GM12801 (cell line): ENCODE data around the gene SYNGR3.

Source experiments
- CTCF ChIP-seq: IDR thresholded peaks from one replicate; pipeline ENCODE4 v1.5.1; 2011; ENCODE audit warnings: control low read depth; ENCODE audit not compliant: insufficient read length; ENCODE audit errors: extremely low read depth

The SYNGR3 gene

GRCh38 chr16:1978476-1979120 lies 11.2 kb upstream of the SYNGR3 start:
- TF ChIP-seq CTCF: no peak

- no peak for TF ChIP-seq CTCF
Observed at GRCh38 chr16:1979271-1980029, 10.3 kb upstream of the SYNGR3 start.

DNA sequence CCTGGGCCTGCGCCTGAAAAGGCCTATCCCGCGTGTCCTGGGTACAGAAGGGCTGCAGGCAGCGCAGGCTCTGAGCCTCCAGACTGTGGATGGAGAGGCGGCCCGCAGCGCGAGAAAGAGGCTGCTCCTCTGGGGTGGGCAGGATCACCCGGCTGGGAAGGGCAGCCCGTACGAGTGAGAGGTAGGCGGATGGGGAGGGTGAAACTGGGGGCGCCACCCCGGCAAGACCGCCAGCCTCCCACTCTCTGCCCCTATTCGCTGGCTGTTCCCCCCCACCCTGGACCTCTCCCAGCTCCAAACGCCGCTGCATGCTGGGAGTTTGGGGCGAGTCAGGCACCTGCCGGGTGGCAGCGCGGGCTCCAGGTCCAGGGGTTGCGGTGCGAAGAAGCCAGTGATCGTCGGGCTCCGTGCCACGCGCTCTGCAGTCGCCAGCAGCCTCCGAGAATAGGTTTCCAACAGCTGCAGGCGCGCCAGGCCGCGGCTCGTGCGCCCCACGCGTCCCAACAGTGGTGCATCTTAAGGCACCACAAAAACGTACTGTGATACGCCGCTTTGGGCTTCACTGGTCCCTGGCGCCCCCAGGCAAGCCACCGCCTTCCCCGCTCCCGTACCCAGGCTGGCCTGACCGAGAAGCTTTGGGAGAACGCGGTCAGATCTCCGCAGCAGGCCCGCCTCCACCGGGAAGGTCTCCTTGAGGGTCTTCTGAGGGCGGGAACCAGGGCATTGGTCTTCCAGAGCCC lies 9.6 kb upstream of the SYNGR3 start:
- no peak for TF ChIP-seq CTCF

- TF ChIP-seq CTCF: no peak
Observed at GRCh38 chr16:1980770-1981087, 9.0 kb upstream of the SYNGR3 start.

GRCh38 chr16:1981398-1981836 lies 8.4 kb upstream of the SYNGR3 start, which contains the start of gene NOXO1:
Gene NOXO1, minus strand, starts transcription at chr16:1981469. Its CDS starts 290 bp downstream, at chr16:1981179.
- no peak for TF ChIP-seq CTCF

DNA sequence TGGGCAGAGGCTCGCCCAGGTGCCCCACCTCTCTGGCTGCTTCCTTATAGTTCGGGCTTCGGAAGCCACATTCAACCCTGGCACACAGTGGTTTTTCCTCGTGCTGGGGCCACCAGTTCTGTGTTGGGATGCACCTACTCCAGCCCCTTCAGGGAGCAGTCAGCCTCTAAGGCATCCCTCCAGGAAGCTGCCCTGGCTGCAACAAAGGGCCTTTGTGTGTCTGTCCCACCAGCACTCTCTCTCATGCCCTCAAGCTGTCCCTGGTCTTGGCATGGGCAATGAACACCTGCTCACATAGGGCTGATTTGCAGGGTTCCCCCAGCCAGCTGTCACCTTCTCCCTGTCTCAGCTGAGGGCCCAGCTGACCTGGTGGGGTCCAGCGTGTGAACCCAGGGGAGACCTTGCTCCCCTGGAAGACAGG lies 7.7 kb upstream of the SYNGR3 start:
- no peak for TF ChIP-seq CTCF

- TF ChIP-seq CTCF: no peak
Observed at GRCh38 chr16:1982991-1983543, 6.7 kb upstream of the SYNGR3 start.
